H9 (cell line): Measurements from ENCODE around the gene VAMP8. TPM values are rescaled to one million over a fixed set of nuclear protein-coding genes. Genes with fewer than 3 reads are reported as not detected.

Experiments
- DNase-seq: peaks from one replicate; pipeline ENCODE4 v3.0.0-alpha.2; 2017
- H2AFZ ChIP-seq: one replicate; pipeline ENCODE4 v1.6.1; 2013; ENCODE audit warnings: mild to moderate bottlenecking, low read length, control low read depth, moderate library complexity
- H2AK5ac ChIP-seq: 2 replicates; pipeline ENCODE4 v1.6.1; 2013; ENCODE audit warnings: low read length, control low read depth, mixed read lengths; ENCODE audit not compliant: insufficient read length
- H2BK120ac ChIP-seq: one replicate; pipeline ENCODE4 v1.6.1; 2013; ENCODE audit warnings: low read depth, mild to moderate bottlenecking, low read length, control low read depth, inconsistent platforms; ENCODE audit not compliant: poor library complexity, severe bottlenecking
- H2BK12ac ChIP-seq: 2 replicates; pipeline ENCODE4 v1.6.1; 2013; ENCODE audit warnings: low read length, control low read depth, mixed read lengths, low read depth; ENCODE audit not compliant: insufficient read length
- H2BK15ac ChIP-seq: 2 replicates; pipeline ENCODE4 v1.6.1; 2013; ENCODE audit warnings: low read depth, low read length, control low read depth
- H2BK20ac ChIP-seq: one replicate; pipeline ENCODE4 v1.6.1; 2013; ENCODE audit warnings: low read depth, mild to moderate bottlenecking, low read length, control low read depth, inconsistent platforms; ENCODE audit not compliant: poor library complexity, severe bottlenecking
- H2BK5ac ChIP-seq: 2 replicates; pipeline ENCODE4 v1.6.1; 2013; ENCODE audit warnings: low read length, control low read depth, mixed read lengths; ENCODE audit not compliant: insufficient read length
- H3K14ac ChIP-seq: 2 replicates; pipeline ENCODE4 v1.6.1; 2013; ENCODE audit warnings: low read length, control low read depth; ENCODE audit not compliant: insufficient read depth
- H3K18ac ChIP-seq: 2 replicates; pipeline ENCODE4 v1.6.1; 2013; ENCODE audit warnings: low read depth, mild to moderate bottlenecking, mixed read lengths, low read length, control low read depth; ENCODE audit not compliant: insufficient read length
- H3K23ac ChIP-seq: 2 replicates; pipeline ENCODE4 v1.6.1; 2013; ENCODE audit warnings: low read length, control low read depth, mixed read lengths, low read depth; ENCODE audit not compliant: insufficient read length
- H3K23me2 ChIP-seq: 2 replicates; pipeline ENCODE4 v1.6.1; 2013; ENCODE audit warnings: low read depth, mild to moderate bottlenecking, mixed read lengths, low read length, control low read depth; ENCODE audit not compliant: insufficient read length, poor library complexity, severe bottlenecking
- H3K27ac ChIP-seq: 2 replicates; pipeline ENCODE4 v1.5.1; 2013; ENCODE audit warnings: low read length, control low read depth, mixed read lengths, low read depth; ENCODE audit not compliant: insufficient read length
- H3K27me3 ChIP-seq: 2 replicates; pipeline ENCODE4 v1.6.1; 2013; ENCODE audit warnings: low read length, control low read depth, inconsistent platforms; ENCODE audit not compliant: insufficient read depth
- H3K4ac ChIP-seq: 2 replicates; pipeline ENCODE4 v1.6.1; 2013; ENCODE audit warnings: low read depth, mild to moderate bottlenecking, control low read depth, inconsistent platforms, low read length, moderate library complexity
- H3K4me1 ChIP-seq: 2 replicates; pipeline ENCODE4 v1.6.1; 2013; ENCODE audit warnings: low read length, control low read depth, inconsistent platforms; ENCODE audit not compliant: insufficient read depth
- H3K4me2 ChIP-seq: 2 replicates; pipeline ENCODE4 v1.6.1; 2013; ENCODE audit warnings: low read length, control low read depth, mixed read lengths; ENCODE audit not compliant: insufficient read length, insufficient read depth
- H3K56ac ChIP-seq: 2 replicates; pipeline ENCODE4 v1.6.1; 2013; ENCODE audit warnings: low read depth, mild to moderate bottlenecking, mixed read lengths, low read length, control low read depth; ENCODE audit not compliant: insufficient read length
- H3K79me1 ChIP-seq: 2 replicates; pipeline ENCODE4 v1.6.1; 2013; ENCODE audit warnings: low read depth, mild to moderate bottlenecking, moderate library complexity, low read length, control low read depth, inconsistent platforms; ENCODE audit not compliant: insufficient read depth, poor library complexity, severe bottlenecking
- H3K79me2 ChIP-seq: 2 replicates; pipeline ENCODE4 v1.6.1; 2013; ENCODE audit warnings: low read length, control low read depth, inconsistent platforms; ENCODE audit not compliant: insufficient read depth
- H3K9ac ChIP-seq: 2 replicates; pipeline ENCODE4 v1.6.1; 2013; ENCODE audit warnings: low read length, control low read depth, mixed read lengths; ENCODE audit not compliant: insufficient read length; ENCODE audit errors: extremely low read depth
- H3K9me3 ChIP-seq: one replicate; pipeline ENCODE4 v1.6.1; 2013; ENCODE audit warnings: low read depth, low read length, inconsistent platforms; ENCODE audit not compliant: control insufficient read depth
- H3T11ph ChIP-seq: one replicate; pipeline ENCODE4 v1.6.1; 2013; ENCODE audit warnings: mild to moderate bottlenecking, low read length, control low read depth, inconsistent platforms
- H4K20me1 ChIP-seq: one replicate; pipeline ENCODE4 v1.6.1; 2013; ENCODE audit not compliant: control insufficient read depth, insufficient read length, insufficient read depth
- H4K5ac ChIP-seq: 2 replicates; pipeline ENCODE4 v1.6.1; 2013; ENCODE audit warnings: low read depth, mild to moderate bottlenecking, mixed read lengths, low read length, control low read depth; ENCODE audit not compliant: insufficient read length
- H4K8ac ChIP-seq: replicated peaks from 2 replicates; pipeline ENCODE4 v1.6.1; 2013; ENCODE audit warnings: low read length, control low read depth, mixed read lengths, low read depth; ENCODE audit not compliant: insufficient read length
- H4K91ac ChIP-seq: 2 replicates; pipeline ENCODE4 v1.6.1; 2013; ENCODE audit warnings: low read depth, mild to moderate bottlenecking, moderate library complexity, mixed read lengths, low read length, control low read depth; ENCODE audit not compliant: insufficient read length
- H3K27ac Mint-ChIP-seq, 3 experiments: 2 replicates in 2 of 3; 3 replicates in 1 of 3; pipeline ENCODE4 v1.8.0; 2020 to 2021; ENCODE audit warnings: mixed read lengths in 3 of 3, mild to moderate bottlenecking in 1 of 3, moderate library complexity in 1 of 3
- H3K27me3 Mint-ChIP-seq: 2 replicates; pipeline ENCODE4 v1.8.0; 2021; ENCODE audit warnings: low read depth, mild to moderate bottlenecking, moderate library complexity, mixed read lengths
- H3K36me3 Mint-ChIP-seq, 3 experiments: 2 replicates in 2 of 3; 3 replicates in 1 of 3; pipeline ENCODE4 v1.8.0; 2020 to 2021; ENCODE audit warnings: low read depth in 3 of 3, mixed read lengths in 3 of 3; ENCODE audit not compliant: insufficient read depth in 1 of 3
- H3K4me1 Mint-ChIP-seq, 2 experiments: 2 replicates each; pipeline ENCODE4 v1.8.0; 2020; ENCODE audit warnings: mixed read lengths in 2 of 2
- H3K4me3 Mint-ChIP-seq, 2 experiments: 2 replicates in 1 of 2; 3 replicates in 1 of 2; pipeline ENCODE4 v1.8.0; 2020 to 2021; ENCODE audit warnings: mild to moderate bottlenecking in 2 of 2, mixed read lengths in 2 of 2, moderate library complexity in 1 of 2
- H3K9me3 Mint-ChIP-seq, 2 experiments: 2 replicates in 1 of 2; 3 replicates in 1 of 2; pipeline ENCODE4 v1.8.0; 2020; ENCODE audit warnings: mild to moderate bottlenecking in 2 of 2, mixed read lengths in 2 of 2, moderate library complexity in 1 of 2
- WGBS: extraction: QIAGEN DNeasy Blood & Tissue Kit; methylation state at CpG from one replicate; pipeline ENCODE4 v1.1.7; 2013; ENCODE audit warnings: missing lambda C conversion rate, low lambda C conversion rate, mixed read lengths; ENCODE audit not compliant: insufficient read length; ENCODE audit errors: extremely low coverage; 5-methylcytosine and 5-hydroxymethylcytosine counted together
- total RNA-seq: library from RNA; stranded (reverse); gene quantifications from 2 replicates; pipeline ENCODE4 v1.2.1, GENCODE V29; 2021
- TF ChIP-seq, protein P1 (sequence below): fragments of 200-600 bp; sonication (generic); conservative IDR thresholded peaks from 3 replicates; pipeline ENCODE4 v1.8.0; 2021; ENCODE audit warnings: antibody characterized with exemption, mild to moderate bottlenecking

VAMP8 gene
- total RNA-seq, 1 experiment from 2014 or later = 33.4 TPM

- H3K27me3 ChIP-seq = peaks cover 5% of the 10 kb centered on the region; the same call in 1 of the 2 replicates
- H3K4me3 Mint-ChIP-seq = no peak overlapping the region
- no peak overlapping the region for H4K91ac ChIP-seq
- no CpG with 5 or more reads among the region's 9 CpGs for WGBS
- H3K4me1 Mint-ChIP-seq = peaks cover 0 to 2% of the 10 kb centered on the region in 2 experiments; a peak in 1 of 4 replicates
- no peak overlapping the region for H4K5ac ChIP-seq
- no peak overlapping the region for H4K8ac ChIP-seq
- H3K79me2 ChIP-seq = no peaks in the 10 kb centered on the region
- TF ChIP-seq, protein P1, sequence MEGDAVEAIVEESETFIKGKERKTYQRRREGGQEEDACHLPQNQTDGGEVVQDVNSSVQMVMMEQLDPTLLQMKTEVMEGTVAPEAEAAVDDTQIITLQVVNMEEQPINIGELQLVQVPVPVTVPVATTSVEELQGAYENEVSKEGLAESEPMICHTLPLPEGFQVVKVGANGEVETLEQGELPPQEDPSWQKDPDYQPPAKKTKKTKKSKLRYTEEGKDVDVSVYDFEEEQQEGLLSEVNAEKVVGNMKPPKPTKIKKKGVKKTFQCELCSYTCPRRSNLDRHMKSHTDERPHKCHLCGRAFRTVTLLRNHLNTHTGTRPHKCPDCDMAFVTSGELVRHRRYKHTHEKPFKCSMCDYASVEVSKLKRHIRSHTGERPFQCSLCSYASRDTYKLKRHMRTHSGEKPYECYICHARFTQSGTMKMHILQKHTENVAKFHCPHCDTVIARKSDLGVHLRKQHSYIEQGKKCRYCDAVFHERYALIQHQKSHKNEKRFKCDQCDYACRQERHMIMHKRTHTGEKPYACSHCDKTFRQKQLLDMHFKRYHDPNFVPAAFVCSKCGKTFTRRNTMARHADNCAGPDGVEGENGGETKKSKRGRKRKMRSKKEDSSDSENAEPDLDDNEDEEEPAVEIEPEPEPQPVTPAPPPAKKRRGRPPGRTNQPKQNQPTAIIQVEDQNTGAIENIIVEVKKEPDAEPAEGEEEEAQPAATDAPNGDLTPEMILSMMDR = no peak
- H2BK5ac ChIP-seq = no peak overlapping the region
- no peaks in the 10 kb centered on the region; the same call in 1 of the 2 replicates for H3K4me1 ChIP-seq
- no peaks in the 10 kb centered on the region for H3K9me3 ChIP-seq
- H2AK5ac ChIP-seq = no peak overlapping the region
- H3K27me3 Mint-ChIP-seq = peaks cover 22% of the 10 kb centered on the region
- H2AFZ ChIP-seq = no peak overlapping the region
- H4K20me1 ChIP-seq = no peaks in the 10 kb centered on the region
- no peak overlapping the region for H3T11ph ChIP-seq
- no peak overlapping the region for H3K27ac Mint-ChIP-seq
- H3K9me3 Mint-ChIP-seq = no peaks in the 10 kb centered on the region; a peak in 1 of 5 replicates
- H3K4ac ChIP-seq = no peak overlapping the region
- H3K36me3 Mint-ChIP-seq = no peaks in the 10 kb centered on the region; a peak in 2 of 7 replicates
- no peak overlapping the region for H2BK12ac ChIP-seq
- H3K27ac ChIP-seq = no peak overlapping the region
- no peak overlapping the region for H2BK120ac ChIP-seq
- no peak overlapping the region for H2BK15ac ChIP-seq
- H3K56ac ChIP-seq = no peak overlapping the region
- no peaks in the 10 kb centered on the region for H3K79me1 ChIP-seq
- H3K18ac ChIP-seq = no peak overlapping the region
- H3K9ac ChIP-seq = no peak overlapping the region
- no peak overlapping the region for H3K23ac ChIP-seq
- H3K4me2 ChIP-seq = peak overlapping the region; percentile 48
- peaks cover 7% of the 10 kb centered on the region for H3K23me2 ChIP-seq
- no peak for DNase-seq
- H2BK20ac ChIP-seq = no peak overlapping the region
- no peak overlapping the region for H3K14ac ChIP-seq
Observed at GRCh38 chr2:85584857-85585780, 7.7 kb downstream of the VAMP8 start.
